Natural killer cell (primary cell): ENCODE measurements around the gene CASTOR1. TPM values are rescaled to one million over a fixed set of nuclear protein-coding genes. Genes with fewer than 3 reads are reported as not detected.

Experiments
- ATAC-seq, 3 donors: fragments of 150-1000 bp in 2 of 3; fragments of 200-7000 bp in 1 of 3; cut with Tn5 transposase; 1 replicate in 1 of 3; 2 replicates in 2 of 3; pipeline ENCODE4 v1.10.0; 2021; ENCODE audit warnings: mild to moderate bottlenecking in 2 of 3, moderate library complexity in 2 of 3
- DNase-seq, 2 donors: peaks; one replicate each; pipeline versions ENCODE4 v3.0.0 to v3.0.0-alpha.2; 2013 to 2021; ENCODE audit warnings: mixed read lengths in 1 of 2
- H3K27ac ChIP-seq: one replicate; pipeline ENCODE4 v1.5.1; 2013; ENCODE audit warnings: mild to moderate bottlenecking, low read length
- H3K27me3 ChIP-seq: one replicate; pipeline ENCODE4 v1.6.1; 2013; ENCODE audit warnings: low read length; ENCODE audit not compliant: control insufficient read depth, insufficient read depth
- H3K36me3 ChIP-seq: one replicate; pipeline ENCODE4 v1.6.1; 2013; ENCODE audit warnings: low read length; ENCODE audit not compliant: control insufficient read depth, insufficient read depth
- H3K4me1 ChIP-seq: one replicate; pipeline ENCODE4 v1.6.1; 2013; ENCODE audit warnings: low read length; ENCODE audit not compliant: control insufficient read depth, insufficient read depth
- H3K4me3 ChIP-seq: one replicate; pipeline ENCODE4 v1.5.1; 2013; ENCODE audit warnings: low read length
- H3K9me3 ChIP-seq: one replicate; pipeline ENCODE4 v1.6.1; 2013; ENCODE audit warnings: low read length; ENCODE audit not compliant: control insufficient read depth, insufficient read depth
- H3K27ac Mint-ChIP-seq, 2 donors: one replicate each; pipeline ENCODE4 v1.8.0; 2022; ENCODE audit warnings: mild to moderate bottlenecking in 2 of 2, mixed read lengths in 2 of 2, moderate library complexity in 1 of 2
- H3K27me3 Mint-ChIP-seq, 2 donors: one replicate each; pipeline ENCODE4 v1.8.0; 2022; ENCODE audit warnings: low read depth in 2 of 2, mixed read lengths in 2 of 2
- H3K36me3 Mint-ChIP-seq: one replicate; pipeline ENCODE4 v1.8.0; 2022; ENCODE audit warnings: mixed read lengths
- H3K4me1 Mint-ChIP-seq, 2 donors: one replicate each; pipeline ENCODE4 v1.8.0; 2022; ENCODE audit warnings: mixed read lengths in 2 of 2
- H3K4me3 Mint-ChIP-seq: one replicate; pipeline ENCODE4 v1.8.0; 2022; ENCODE audit warnings: mild to moderate bottlenecking, moderate library complexity, mixed read lengths
- H3K9me3 Mint-ChIP-seq, 2 donors: one replicate each; pipeline ENCODE4 v1.8.0; 2022; ENCODE audit warnings: mixed read lengths in 2 of 2
- CTCF ChIP-seq: fragments of 200-600 bp; IDR thresholded peaks from one replicate; pipeline ENCODE4 v1.8.0; 2022; ENCODE audit warnings: antibody characterized with exemption
- WGBS: methylation state at CpG from one replicate; pipeline ENCODE4 v1.1.7; 2013; ENCODE audit warnings: missing lambda C conversion rate; ENCODE audit not compliant: insufficient coverage; 5-methylcytosine and 5-hydroxymethylcytosine counted together
- intact Hi-C: fragments of 100-400 bp; cut with micrococcal nuclease; formaldehyde crosslinking; loops from one replicate; pipeline ENCODE4 v1.14.2; 2022
- total RNA-seq, 4 donors: library from RNA; stranded (reverse); fragments of 120-200 nt in 1 of 4; gene quantifications; one replicate each; pipeline versions ENCODE4 v1.2.3 to v1.2.4, GENCODE V29; 2013 to 2022

The CASTOR1 gene
- total RNA-seq, 3 donors from 2014 or later (not counting 1 experiment from before 2014, with no cell fraction given): 7.0 to 11.9 (median 8.8) TPM

GRCh38 chr22:30297991-30298701 lies 8.8 kb upstream of the CASTOR1 start:
- Mint-ChIP-seq H3K9me3 (no peaks in the 10 kb centered on the region), H3K4me3 (no peak overlapping the region), H3K27me3 (no peaks in the 10 kb centered on the region), H3K27ac (no peak overlapping the region), H3K4me1 (peaks cover 20 to 24% of the 10 kb centered on the region in 2 donors), H3K36me3 (no peaks in the 10 kb centered on the region)
- Histone ChIP-seq H3K4me1 (peaks cover 27% of the 10 kb centered on the region), H3K36me3 (peaks cover 66% of the 10 kb centered on the region), H3K27ac (no peak overlapping the region), H3K9me3 (no peaks in the 10 kb centered on the region), H3K4me3 (no peak overlapping the region), H3K27me3 (no peaks in the 10 kb centered on the region)
- DNase-seq (no peak), ATAC-seq (no peak)
- TF ChIP-seq CTCF: no peak
- intact Hi-C loops: no loop called here
- 93% methylated on average over 9 of the region's 9 CpGs for WGBS

- Mint-ChIP-seq H3K27me3 (no peaks in the 10 kb centered on the region), H3K4me1 (peaks cover 13 to 17% of the 10 kb centered on the region in 2 donors), H3K9me3 (no peaks in the 10 kb centered on the region), H3K4me3 (no peak overlapping the region), H3K27ac (no peak overlapping the region), H3K36me3 (no peaks in the 10 kb centered on the region)
- H3K27ac ChIP-seq: no peak overlapping the region
- intact Hi-C loops: no loop called here
- peaks cover 20% of the 10 kb centered on the region for H3K4me1 ChIP-seq
- TF ChIP-seq CTCF: no peak
- no peaks in the 10 kb centered on the region for H3K9me3 ChIP-seq
- ATAC-seq: no peak
- DNase-seq: no peak
- H3K27me3 ChIP-seq: no peaks in the 10 kb centered on the region
- peaks cover 72% of the 10 kb centered on the region for H3K36me3 ChIP-seq
- 86% methylated on average over 11 of the region's 11 CpGs for WGBS
- H3K4me3 ChIP-seq: no peak overlapping the region
Measured at GRCh38 chr22:30297276-30297990, 8.1 kb upstream of the CASTOR1 start.

GRCh38 chr22:30296833-30297232 lies 7.5 kb upstream of the CASTOR1 start:
- Histone ChIP-seq H3K27me3 (no peaks in the 10 kb centered on the region), H3K36me3 (peaks cover 76% of the 10 kb centered on the region), H3K9me3 (no peaks in the 10 kb centered on the region), H3K4me1 (peaks cover 14% of the 10 kb centered on the region), H3K27ac (no peak overlapping the region), H3K4me3 (no peak overlapping the region)
- H3K4me3 Mint-ChIP-seq: no peak overlapping the region
- intact Hi-C loops: no loop called here
- no peaks in the 10 kb centered on the region for H3K36me3 Mint-ChIP-seq
- ATAC-seq (no peak), DNase-seq (no peak)
- TF ChIP-seq CTCF: no peak
- H3K9me3 Mint-ChIP-seq: no peaks in the 10 kb centered on the region
- WGBS: 96% methylated on average over 3 of the region's 3 CpGs
- no peaks in the 10 kb centered on the region for H3K27me3 Mint-ChIP-seq
- no peak overlapping the region for H3K27ac Mint-ChIP-seq
- peaks cover 9 to 12% of the 10 kb centered on the region in 2 donors for H3K4me1 Mint-ChIP-seq
